Prostate gland (tissue), 2 donors: ENCODE data around the gene ALOXE3.

Experiments used
- CTCF ChIP-seq, 4 experiments: fragments of 200-600 bp in 2 of 4; fragments of 450-650 bp in 2 of 4; sonication (generic) in 2 of 4; IDR thresholded peaks; 1 replicate in 3 of 4; 2 replicates in 1 of 4; pipeline ENCODE4 v1.5.1; 2016 to 2019; ENCODE audit warnings: antibody characterized with exemption in 4 of 4, mild to moderate bottlenecking in 2 of 4, moderate library complexity in 2 of 4
- POLR2A ChIP-seq: fragments of 450-650 bp; IDR thresholded peaks from one replicate; pipeline ENCODE4 v1.6.1; 2016; ENCODE audit warnings: antibody characterized with exemption, mild to moderate bottlenecking
- POLR2AphosphoS5 ChIP-seq: sonication (generic); formaldehyde crosslinking; IDR thresholded peaks from one replicate; pipeline ENCODE4 v1.6.1; 2017; ENCODE audit warnings: antibody characterized with exemption

DNA sequence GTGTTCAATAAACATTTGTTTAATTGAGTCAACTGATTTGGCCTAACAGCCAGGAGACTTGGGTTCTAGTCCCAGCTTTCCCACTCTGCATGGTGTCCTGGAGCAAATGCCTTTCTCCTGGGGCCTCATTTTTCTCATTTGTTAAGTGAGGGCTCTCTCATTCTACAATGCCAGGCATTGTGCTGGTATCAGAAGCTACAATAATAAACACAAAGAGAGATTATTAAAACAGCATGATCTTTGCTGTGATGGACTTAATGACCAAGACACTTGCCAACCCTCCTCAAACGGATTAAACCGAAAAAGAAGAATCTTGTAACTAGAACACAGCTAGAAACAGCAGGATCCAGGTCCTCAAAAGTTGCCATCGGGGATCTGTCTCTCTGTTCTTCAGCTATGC lies 49.2 kb upstream of the ALOXE3 start:
- no peak for TF ChIP-seq CTCF (IDR thresholded peaks at IDR 0.05)
- TF ChIP-seq POLR2A: no peak
- TF ChIP-seq POLR2AphosphoS5: no peak
